Trophoblast cell (in vitro differentiated cells and primary cell): ENCODE measurements around the gene POC1B.

Source experiments
- DNase-seq, 2 donors: peaks; one replicate each; pipeline ENCODE4 v3.0.0-alpha.2; 2016
- H2AFZ ChIP-seq: 2 replicates; pipeline ENCODE4 v1.6.1; 2013; ENCODE audit warnings: low read length, moderate library complexity, mild to moderate bottlenecking; ENCODE audit not compliant: insufficient read depth, poor library complexity
- H2AK5ac ChIP-seq: 2 replicates; pipeline ENCODE4 v1.6.1; 2013; ENCODE audit warnings: mild to moderate bottlenecking, low read length
- H2BK120ac ChIP-seq: 2 replicates; pipeline ENCODE4 v1.6.1; 2013; ENCODE audit warnings: low read length, mild to moderate bottlenecking, moderate library complexity; ENCODE audit not compliant: insufficient read depth, poor library complexity
- H2BK12ac ChIP-seq: 2 replicates; pipeline ENCODE4 v1.6.1; 2013; ENCODE audit warnings: mild to moderate bottlenecking, low read length, moderate library complexity
- H2BK5ac ChIP-seq: 2 replicates; pipeline ENCODE4 v1.6.1; 2013; ENCODE audit warnings: low read length, low read depth, moderate library complexity, mild to moderate bottlenecking; ENCODE audit not compliant: poor library complexity
- H3K14ac ChIP-seq: 2 replicates; pipeline ENCODE4 v1.6.1; 2013; ENCODE audit warnings: mild to moderate bottlenecking, low read length
- H3K18ac ChIP-seq: 2 replicates; pipeline ENCODE4 v1.6.1; 2013; ENCODE audit warnings: mild to moderate bottlenecking, low read length
- H3K23ac ChIP-seq: 2 replicates; pipeline ENCODE4 v1.6.1; 2013; ENCODE audit warnings: low read length
- H3K27ac ChIP-seq: 2 replicates; pipeline ENCODE4 v1.5.1; 2013; ENCODE audit warnings: low read depth, mild to moderate bottlenecking, inconsistent platforms, low read length, moderate library complexity
- H3K27me3 ChIP-seq: 2 replicates; pipeline ENCODE4 v1.6.1; 2013; ENCODE audit warnings: inconsistent platforms, mild to moderate bottlenecking, low read length, moderate library complexity; ENCODE audit not compliant: insufficient read depth
- H3K36me3 ChIP-seq, 2 experiments: 1 replicate in 1 of 2; 2 replicates in 1 of 2; pipeline ENCODE4 v1.6.1; 2013; ENCODE audit warnings: low read length in 2 of 2, mild to moderate bottlenecking in 2 of 2, moderate library complexity in 1 of 2; ENCODE audit not compliant: insufficient read depth in 2 of 2, control insufficient read depth in 1 of 2
- H3K4ac ChIP-seq: 2 replicates; pipeline ENCODE4 v1.6.1; 2013; ENCODE audit warnings: low read depth, mild to moderate bottlenecking, low read length, moderate library complexity
- H3K4me1 ChIP-seq, 2 experiments: 1 replicate in 1 of 2; 2 replicates in 1 of 2; pipeline ENCODE4 v1.6.1; 2013; ENCODE audit warnings: low read length in 2 of 2, mild to moderate bottlenecking in 2 of 2, moderate library complexity in 1 of 2; ENCODE audit not compliant: insufficient read depth in 2 of 2, control insufficient read depth in 1 of 2
- H3K4me2 ChIP-seq: 2 replicates; pipeline ENCODE4 v1.6.1; 2013; ENCODE audit warnings: inconsistent platforms, mild to moderate bottlenecking, low read length, moderate library complexity
- H3K4me3 ChIP-seq: 2 replicates; pipeline ENCODE4 v1.5.1; 2013; ENCODE audit warnings: mild to moderate bottlenecking, low read depth, low read length, inconsistent platforms
- H3K79me1 ChIP-seq: one replicate; pipeline ENCODE4 v1.6.1; 2013; ENCODE audit warnings: low read length
- H3K79me2 ChIP-seq: 2 replicates; pipeline ENCODE4 v1.6.1; 2013; ENCODE audit warnings: low read length, mild to moderate bottlenecking; ENCODE audit not compliant: control insufficient read depth, insufficient read depth, poor library complexity
- H3K9ac ChIP-seq: 2 replicates; pipeline ENCODE4 v1.6.1; 2013; ENCODE audit warnings: mild to moderate bottlenecking, low read length
- H3K9me3 ChIP-seq: 2 replicates; pipeline ENCODE4 v1.6.1; 2013; ENCODE audit warnings: low read depth, mild to moderate bottlenecking, control low read depth, inconsistent platforms, low read length; ENCODE audit not compliant: insufficient read depth
- H4K12ac ChIP-seq: 2 replicates; pipeline ENCODE4 v1.6.1; 2013; ENCODE audit warnings: low read depth, mild to moderate bottlenecking, low read length, moderate library complexity
- H4K8ac ChIP-seq: 2 replicates; pipeline ENCODE4 v1.6.1; 2013; ENCODE audit warnings: low read depth, mild to moderate bottlenecking, low read length, moderate library complexity
- H4K91ac ChIP-seq: one replicate; pipeline ENCODE4 v1.6.1; 2013; ENCODE audit warnings: low read depth, mild to moderate bottlenecking, low read length, moderate library complexity
- WGBS: extraction: QIAGEN DNeasy Blood & Tissue Kit; methylation state at CpG from one replicate; pipeline ENCODE4 v1.1.7; 2013; ENCODE audit warnings: missing lambda C conversion rate; ENCODE audit not compliant: insufficient read length, insufficient coverage; ENCODE audit errors: extremely low coverage; 5-methylcytosine and 5-hydroxymethylcytosine counted together

POC1B gene

DNA sequence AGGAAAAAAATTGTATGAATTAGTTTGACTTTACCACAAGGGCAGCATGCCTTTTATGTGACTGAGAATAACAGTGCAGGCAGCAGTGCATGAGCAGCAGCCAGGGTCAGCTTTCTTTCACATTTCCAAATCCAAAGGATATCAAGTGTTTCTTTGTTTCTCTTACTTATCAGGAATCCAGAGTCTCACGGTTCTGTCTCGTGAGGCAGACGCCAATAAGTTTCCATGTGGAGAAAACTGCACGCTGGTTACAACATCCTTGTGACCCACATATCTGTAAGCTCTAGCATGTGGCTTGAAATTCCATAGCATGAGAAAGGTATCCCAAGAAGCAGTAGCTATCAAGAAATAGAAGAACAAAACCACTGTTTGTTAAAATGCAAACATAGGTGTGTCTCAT, 28.8 kb downstream of the POC1B start:
- no peak for DNase-seq
- Histone ChIP-seq H3K4me3 (no peak overlapping the region), H3K27me3 (no peaks in the 10 kb centered on the region), H2BK120ac (no peak overlapping the region), H3K18ac (no peak overlapping the region), H4K12ac (no peak overlapping the region), H3K14ac (no peak overlapping the region), H3K9ac (no peak overlapping the region), H3K4ac (no peak overlapping the region), H3K9me3 (no peaks in the 10 kb centered on the region), H4K91ac (no peak overlapping the region), H3K4me2 (no peak overlapping the region), H3K27ac (no peak overlapping the region), H3K4me1 (no peaks in the 10 kb centered on the region), H3K79me2 (no peaks in the 10 kb centered on the region), H3K36me3 (no peaks in the 10 kb centered on the region), H4K8ac (no peak overlapping the region), H2AK5ac (no peak overlapping the region), H3K23ac (no peak overlapping the region), H3K79me1 (no peaks in the 10 kb centered on the region), H2AFZ (no peak overlapping the region), H2BK5ac (no peak overlapping the region), H2BK12ac (no peak overlapping the region)
- no CpG with 5 or more reads among the region's 4 CpGs for WGBS

DNA sequence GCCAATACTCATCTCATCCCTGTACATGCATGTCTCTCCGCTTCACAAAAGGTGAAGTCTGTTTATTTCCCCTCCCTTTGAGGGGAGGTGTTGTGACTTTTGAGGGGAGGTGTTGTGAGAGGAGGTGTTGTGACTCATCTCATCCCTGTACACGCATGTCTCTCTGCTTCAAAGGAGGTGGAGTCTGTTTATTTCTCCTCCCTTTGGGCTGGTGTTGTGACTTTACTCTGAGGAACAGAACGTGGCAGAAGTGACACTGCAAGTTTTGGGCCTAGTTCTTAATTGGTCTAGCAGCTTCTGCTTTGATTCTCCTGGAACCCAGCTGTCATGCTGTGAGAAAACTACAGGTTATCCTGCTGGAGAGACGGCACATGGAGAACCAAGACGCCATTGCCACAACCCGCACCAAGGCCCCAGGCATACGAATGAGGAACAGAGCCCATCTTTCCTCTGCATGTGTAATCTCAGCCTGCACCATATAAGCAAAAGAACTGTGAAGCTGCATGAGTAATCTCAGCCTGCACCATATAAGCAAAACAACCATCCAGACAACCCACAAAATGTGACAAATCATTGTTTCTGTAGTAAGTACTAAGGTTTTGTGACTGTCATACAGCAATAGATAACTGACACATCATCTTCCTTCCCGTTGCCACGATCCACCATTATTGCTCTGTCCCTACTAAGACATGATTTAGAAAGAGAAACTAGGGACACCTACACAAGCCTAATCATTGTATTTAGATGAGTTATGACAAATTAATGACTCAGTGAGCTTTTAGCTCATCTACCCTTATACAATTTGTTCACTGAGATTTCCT, 31.2 kb downstream of the POC1B start:
- H3K27ac ChIP-seq, result no peak overlapping the region
- H3K18ac ChIP-seq, result no peak overlapping the region
- WGBS, result no CpG with 5 or more reads among the region's 9 CpGs
- no peak overlapping the region for H3K4ac ChIP-seq
- H2AK5ac ChIP-seq, result no peak overlapping the region
- H4K12ac ChIP-seq, result no peak overlapping the region
- H3K9me3 ChIP-seq, result no peaks in the 10 kb centered on the region
- no peaks in the 10 kb centered on the region for H3K79me2 ChIP-seq
- no peak overlapping the region for H3K23ac ChIP-seq
- H2BK5ac ChIP-seq, result no peak overlapping the region
- H3K4me1 ChIP-seq, result no peaks in the 10 kb centered on the region
- H4K91ac ChIP-seq, result no peak overlapping the region
- no peak overlapping the region for H3K14ac ChIP-seq
- H2BK12ac ChIP-seq, result no peak overlapping the region
- no peak overlapping the region for H3K4me3 ChIP-seq
- H3K27me3 ChIP-seq, result no peaks in the 10 kb centered on the region
- H3K36me3 ChIP-seq, result peaks cover 0 to 1% of the 10 kb centered on the region in 2 experiments
- no peak overlapping the region for H3K4me2 ChIP-seq
- no peak overlapping the region for H3K9ac ChIP-seq
- no peak overlapping the region for H2BK120ac ChIP-seq
- H3K79me1 ChIP-seq, result no peaks in the 10 kb centered on the region
- DNase-seq, result no peak
- H2AFZ ChIP-seq, result no peak overlapping the region
- no peak overlapping the region for H4K8ac ChIP-seq

DNA sequence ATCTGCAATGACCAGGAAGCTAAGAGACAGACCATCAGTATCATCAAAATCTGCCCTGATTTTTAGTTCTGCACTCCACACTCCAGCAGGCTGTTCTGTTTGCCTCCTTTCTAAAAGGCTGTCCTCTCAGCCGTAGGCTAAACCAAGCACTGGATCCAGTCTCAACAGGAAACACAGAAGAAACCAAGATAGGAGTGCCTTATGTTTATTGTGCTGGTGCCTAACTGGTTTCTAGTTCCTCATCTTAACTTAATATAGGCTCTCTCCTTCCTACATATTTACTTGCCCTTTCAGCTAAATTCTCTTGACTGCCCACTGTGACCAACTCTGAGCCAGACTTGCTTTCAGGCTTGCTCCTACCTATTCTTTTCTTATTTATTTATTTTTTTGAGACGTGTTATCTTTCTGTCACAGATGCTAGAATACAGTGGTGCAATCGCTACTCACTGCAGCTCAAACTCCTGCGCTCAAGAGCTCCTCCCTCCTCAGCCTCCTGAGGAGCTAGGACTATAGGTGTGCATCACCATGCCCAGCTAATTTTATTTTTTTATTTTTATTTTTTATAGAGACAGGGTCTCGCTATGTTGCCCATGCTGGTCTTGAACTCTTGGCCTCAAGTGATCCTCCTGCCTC, 32.1 kb downstream of the POC1B start:
- Histone ChIP-seq H3K4me1 (no peaks in the 10 kb centered on the region), H3K27me3 (no peaks in the 10 kb centered on the region), H3K18ac (no peak overlapping the region), H3K36me3 (peaks cover 0 to 4% of the 10 kb centered on the region in 2 experiments), H2AFZ (no peak overlapping the region), H3K27ac (no peak overlapping the region), H3K9me3 (no peaks in the 10 kb centered on the region), H4K91ac (no peak overlapping the region), H3K14ac (no peak overlapping the region), H4K8ac (no peak overlapping the region), H3K4me3 (no peak overlapping the region), H2BK5ac (no peak overlapping the region), H4K12ac (no peak overlapping the region), H3K4ac (no peak overlapping the region), H3K79me1 (no peaks in the 10 kb centered on the region), H3K9ac (no peak overlapping the region), H2AK5ac (no peak overlapping the region), H3K23ac (no peak overlapping the region), H3K4me2 (no peak overlapping the region), H3K79me2 (no peaks in the 10 kb centered on the region), H2BK12ac (no peak overlapping the region), H2BK120ac (no peak overlapping the region)
- WGBS, result no CpG with 5 or more reads among the region's 5 CpGs
- DNase-seq, result no peak

DNA sequence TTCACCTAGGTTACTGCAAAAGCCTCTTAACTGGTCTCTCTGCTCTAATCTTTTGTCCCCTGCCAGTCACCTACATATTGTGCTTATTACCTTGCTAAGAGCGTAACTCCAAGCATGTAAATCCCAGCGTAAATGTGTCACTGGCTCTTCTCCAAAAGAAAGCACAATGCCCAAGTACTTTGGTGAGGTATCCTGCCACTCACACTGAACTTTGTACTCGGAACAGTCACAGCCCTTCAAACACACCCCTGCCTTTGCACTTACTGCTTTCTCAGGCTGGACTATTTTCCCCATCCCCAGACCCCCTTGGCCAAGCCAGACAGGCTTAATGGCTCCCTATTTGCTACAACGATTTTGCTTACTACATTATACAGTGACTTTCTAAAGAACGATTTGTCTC, 33.0 kb downstream of the POC1B start:
- Histone ChIP-seq H2AK5ac (no peak overlapping the region), H3K4me2 (no peak overlapping the region), H3K18ac (no peak overlapping the region), H3K23ac (peak overlapping the region; percentile 34), H4K91ac (no peak overlapping the region), H3K9ac (no peak overlapping the region), H3K79me1 (no peaks in the 10 kb centered on the region), H2AFZ (no peak overlapping the region), H3K9me3 (no peaks in the 10 kb centered on the region), H3K36me3 (peaks cover 0 to 4% of the 10 kb centered on the region in 2 experiments), H3K4ac (no peak overlapping the region), H3K4me1 (no peaks in the 10 kb centered on the region), H3K79me2 (no peaks in the 10 kb centered on the region), H4K12ac (no peak overlapping the region), H3K14ac (no peak overlapping the region), H2BK12ac (no peak overlapping the region), H3K27me3 (no peaks in the 10 kb centered on the region), H2BK5ac (no peak overlapping the region), H3K27ac (no peak overlapping the region), H3K4me3 (no peak overlapping the region), H4K8ac (no peak overlapping the region), H2BK120ac (no peak overlapping the region)
- WGBS, result no CpG with 5 or more reads among the region's 5 CpGs
- DNase-seq, result no peak
